Parathyroid adenoma (tissue), 2 donors: ENCODE data around the gene CD151.

ENCODE experiments used
- H2AFZ ChIP-seq: fragments of 300-600 bp; sonication (generic); one replicate; pipeline ENCODE4 v1.7.0; 2017; ENCODE audit warnings: antibody characterized with exemption, mild to moderate bottlenecking
- H3K27ac ChIP-seq: fragments of 300-600 bp; sonication (generic); one replicate; pipeline ENCODE4 v1.7.0; 2017
- H3K27me3 ChIP-seq: fragments of 300-600 bp; sonication (generic); one replicate; pipeline ENCODE4 v1.7.0; 2017; ENCODE audit warnings: low read length; ENCODE audit not compliant: control insufficient read depth, insufficient read depth
- H3K36me3 ChIP-seq: fragments of 300-600 bp; sonication (generic); one replicate; pipeline ENCODE4 v1.7.0; 2017; ENCODE audit warnings: low read length; ENCODE audit not compliant: control insufficient read depth, insufficient read depth
- H3K4me1 ChIP-seq: fragments of 300-600 bp; sonication (generic); one replicate; pipeline ENCODE4 v1.7.0; 2017; ENCODE audit warnings: control low read depth
- H3K4me2 ChIP-seq: fragments of 300-600 bp; sonication (generic); one replicate; pipeline ENCODE4 v1.7.0; 2017; ENCODE audit warnings: low read length
- H3K4me3 ChIP-seq: fragments of 300-600 bp; sonication (generic); one replicate; pipeline ENCODE4 v1.7.0; 2017; ENCODE audit warnings: low read depth, low read length
- H3K79me2 ChIP-seq: fragments of 300-600 bp; sonication (generic); one replicate; pipeline ENCODE4 v1.7.0; 2017; ENCODE audit warnings: control low read depth
- H3K9ac ChIP-seq: fragments of 300-600 bp; sonication (generic); one replicate; pipeline ENCODE4 v1.7.0; 2017; ENCODE audit warnings: mild to moderate bottlenecking
- H3K9me3 ChIP-seq: fragments of 300-600 bp; sonication (generic); one replicate; pipeline ENCODE4 v1.7.0; 2017; ENCODE audit warnings: low read length; ENCODE audit not compliant: control insufficient read depth
- TF ChIP-seq, protein P1 (sequence below): fragments of 300-600 bp; sonication (generic); IDR thresholded peaks from one replicate; pipeline ENCODE4 v1.7.0; 2017; ENCODE audit warnings: antibody characterized with exemption, mild to moderate bottlenecking
- donor health status: primary hyperparathyroidism.

Gene CD151

GRCh38 chr11:797296-798092 is 35.3 kb upstream of the CD151 start:
- peaks cover 4% of the 10 kb centered on the region for H3K4me1 ChIP-seq
- no peaks in the 10 kb centered on the region for H3K9me3 ChIP-seq
- H2AFZ ChIP-seq = peak overlapping the region; percentile 67
- no peak overlapping the region for H3K9ac ChIP-seq
- no peaks in the 10 kb centered on the region for H3K36me3 ChIP-seq
- H3K79me2 ChIP-seq = no peaks in the 10 kb centered on the region
- peak overlapping the region; percentile 69 for H3K4me2 ChIP-seq
- no peaks in the 10 kb centered on the region for H3K27me3 ChIP-seq
- H3K27ac ChIP-seq = peak overlapping the region; percentile 42
- TF ChIP-seq, protein P1, sequence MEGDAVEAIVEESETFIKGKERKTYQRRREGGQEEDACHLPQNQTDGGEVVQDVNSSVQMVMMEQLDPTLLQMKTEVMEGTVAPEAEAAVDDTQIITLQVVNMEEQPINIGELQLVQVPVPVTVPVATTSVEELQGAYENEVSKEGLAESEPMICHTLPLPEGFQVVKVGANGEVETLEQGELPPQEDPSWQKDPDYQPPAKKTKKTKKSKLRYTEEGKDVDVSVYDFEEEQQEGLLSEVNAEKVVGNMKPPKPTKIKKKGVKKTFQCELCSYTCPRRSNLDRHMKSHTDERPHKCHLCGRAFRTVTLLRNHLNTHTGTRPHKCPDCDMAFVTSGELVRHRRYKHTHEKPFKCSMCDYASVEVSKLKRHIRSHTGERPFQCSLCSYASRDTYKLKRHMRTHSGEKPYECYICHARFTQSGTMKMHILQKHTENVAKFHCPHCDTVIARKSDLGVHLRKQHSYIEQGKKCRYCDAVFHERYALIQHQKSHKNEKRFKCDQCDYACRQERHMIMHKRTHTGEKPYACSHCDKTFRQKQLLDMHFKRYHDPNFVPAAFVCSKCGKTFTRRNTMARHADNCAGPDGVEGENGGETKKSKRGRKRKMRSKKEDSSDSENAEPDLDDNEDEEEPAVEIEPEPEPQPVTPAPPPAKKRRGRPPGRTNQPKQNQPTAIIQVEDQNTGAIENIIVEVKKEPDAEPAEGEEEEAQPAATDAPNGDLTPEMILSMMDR = no peak
- H3K4me3 ChIP-seq = peak overlapping the region; percentile 48

- Histone ChIP-seq H3K9ac (no peak within 1 kb of the TSS), H2AFZ (peak within 1 kb of the TSS; percentile 68), H3K9me3 (no peaks in the 10 kb centered on the region), H3K4me3 (peak within 1 kb of the TSS; percentile 48), H3K36me3 (no peaks in the 10 kb centered on the region), H3K4me2 (peak within 1 kb of the TSS; percentile 69), H3K27ac (peak within 1 kb of the TSS; percentile 42), H3K27me3 (no peaks in the 10 kb centered on the region), H3K4me1 (peaks cover 4% of the 10 kb centered on the region), H3K79me2 (no peaks in the 10 kb centered on the region)
- TF ChIP-seq, protein P1 = peak; percentile 73
Observed at GRCh38 chr11:798093-798713, 34.5 kb upstream of the CD151 start, which contains the start of gene SLC25A22. Gene SLC25A22 (minus strand): TSS chr11:798281. CDS start chr11:795006, 3,275 bp downstream.

DNA sequence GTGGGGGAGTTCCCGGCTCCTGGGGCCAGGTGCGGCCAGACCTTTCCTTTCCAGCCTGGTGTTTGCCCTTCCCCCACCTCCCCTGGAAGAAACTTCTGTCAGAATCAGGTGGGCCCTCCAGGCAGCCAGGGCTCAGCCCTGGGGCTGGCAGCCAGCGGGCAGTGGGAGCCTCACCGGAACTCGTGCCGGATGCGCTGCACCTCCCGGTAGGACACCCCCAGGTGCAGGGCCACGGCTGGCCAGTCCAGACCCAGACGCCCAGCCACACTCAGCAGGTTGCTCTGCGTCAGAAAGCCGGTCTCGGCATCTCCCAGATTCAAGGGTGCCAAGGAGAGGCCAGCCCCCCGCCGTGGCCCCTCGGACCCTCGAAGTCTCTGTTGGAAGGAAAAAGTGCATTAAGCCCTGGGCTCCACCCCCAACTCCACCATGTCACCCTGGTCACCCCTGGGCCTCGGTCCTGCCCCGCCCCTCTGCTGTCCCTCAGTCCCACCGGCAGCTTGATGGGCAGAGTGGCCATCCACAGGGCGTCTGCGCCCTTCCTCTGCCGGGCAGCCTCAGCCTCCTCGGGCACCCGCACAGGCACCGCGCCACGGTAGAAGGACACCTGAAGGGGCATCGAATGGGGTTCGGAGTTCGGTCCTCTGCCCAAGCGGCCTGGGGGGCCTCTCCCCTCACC is 33.0 kb upstream of the CD151 start:
- no peak overlapping the region for H3K4me3 ChIP-seq
- H3K36me3 ChIP-seq = no peaks in the 10 kb centered on the region
- no peaks in the 10 kb centered on the region for H3K9me3 ChIP-seq
- H3K9ac ChIP-seq = no peak overlapping the region
- H3K27ac ChIP-seq = no peak overlapping the region
- TF ChIP-seq, protein P1 = no peak
- H3K79me2 ChIP-seq = no peaks in the 10 kb centered on the region
- H3K27me3 ChIP-seq = no peaks in the 10 kb centered on the region
- H3K4me2 ChIP-seq = no peak overlapping the region
- no peak overlapping the region for H2AFZ ChIP-seq
- peaks cover 4% of the 10 kb centered on the region for H3K4me1 ChIP-seq

DNA sequence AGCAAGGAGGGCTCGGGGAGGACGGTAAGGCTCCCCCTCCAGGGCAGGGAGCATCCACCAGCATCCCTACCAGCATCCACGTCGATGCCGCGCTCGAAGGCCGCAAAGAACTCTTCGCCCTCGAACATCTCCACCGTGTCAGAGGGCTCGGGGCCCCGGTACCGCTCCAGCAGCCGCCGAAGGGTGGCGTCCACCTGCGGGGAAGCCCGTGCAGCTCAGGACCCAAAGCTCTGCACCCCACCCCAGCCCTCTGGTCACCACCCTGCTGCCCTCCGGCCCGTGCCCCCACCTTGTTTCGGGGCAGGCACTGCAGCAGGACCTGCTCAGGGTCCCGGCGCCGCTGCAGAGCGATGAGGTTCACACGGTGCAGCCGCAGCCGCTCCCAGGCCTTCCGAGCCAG is 32.3 kb upstream of the CD151 start:
- Histone ChIP-seq H2AFZ (no peak overlapping the region), H3K4me1 (peaks cover 4% of the 10 kb centered on the region), H3K27me3 (no peaks in the 10 kb centered on the region), H3K27ac (no peak overlapping the region), H3K79me2 (no peaks in the 10 kb centered on the region), H3K36me3 (no peaks in the 10 kb centered on the region), H3K4me3 (no peak overlapping the region), H3K4me2 (no peak overlapping the region), H3K9ac (no peak overlapping the region), H3K9me3 (no peaks in the 10 kb centered on the region)
- TF ChIP-seq, protein P1 = no peak
